ENCODE data around the gene ADTRP.

DNA sequence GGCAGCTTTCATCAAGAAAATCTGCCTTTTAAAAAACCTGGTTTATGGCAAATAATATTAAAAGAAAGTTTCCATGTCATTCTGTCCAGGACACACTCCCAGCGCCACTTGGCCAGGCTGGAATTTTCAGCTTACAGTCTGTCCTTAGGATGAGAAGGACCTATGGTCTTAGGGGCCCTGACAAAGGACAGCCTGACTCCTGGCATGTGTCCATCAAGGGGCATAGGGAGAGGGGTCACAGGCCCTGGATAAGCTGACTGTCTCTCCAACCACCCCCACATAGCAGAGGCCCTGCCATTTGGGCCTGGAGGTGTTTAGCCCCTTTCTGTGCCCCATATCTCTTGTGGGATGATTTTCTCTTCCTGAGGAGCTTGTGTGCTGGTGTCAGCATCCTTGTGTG, 60.6 kb downstream of the ADTRP start:
- TF ChIP-seq, protein P1, sequence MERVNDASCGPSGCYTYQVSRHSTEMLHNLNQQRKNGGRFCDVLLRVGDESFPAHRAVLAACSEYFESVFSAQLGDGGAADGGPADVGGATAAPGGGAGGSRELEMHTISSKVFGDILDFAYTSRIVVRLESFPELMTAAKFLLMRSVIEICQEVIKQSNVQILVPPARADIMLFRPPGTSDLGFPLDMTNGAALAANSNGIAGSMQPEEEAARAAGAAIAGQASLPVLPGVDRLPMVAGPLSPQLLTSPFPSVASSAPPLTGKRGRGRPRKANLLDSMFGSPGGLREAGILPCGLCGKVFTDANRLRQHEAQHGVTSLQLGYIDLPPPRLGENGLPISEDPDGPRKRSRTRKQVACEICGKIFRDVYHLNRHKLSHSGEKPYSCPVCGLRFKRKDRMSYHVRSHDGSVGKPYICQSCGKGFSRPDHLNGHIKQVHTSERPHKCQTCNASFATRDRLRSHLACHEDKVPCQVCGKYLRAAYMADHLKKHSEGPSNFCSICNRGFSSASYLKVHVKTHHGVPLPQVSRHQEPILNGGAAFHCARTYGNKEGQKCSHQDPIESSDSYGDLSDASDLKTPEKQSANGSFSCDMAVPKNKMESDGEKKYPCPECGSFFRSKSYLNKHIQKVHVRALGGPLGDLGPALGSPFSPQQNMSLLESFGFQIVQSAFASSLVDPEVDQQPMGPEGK (CRISPR knock-in tag; IDR thresholded peaks at IDR 0.05; ENCODE audit: borderline replicate concordance) = no peak
- TF ChIP-seq ZNF70 (CRISPR knock-in tag; IDR thresholded peaks at IDR 0.05) = no peak
- no peak for TF ChIP-seq ARNTL (CRISPR knock-in tag; IDR thresholded peaks at IDR 0.05; ENCODE audit: borderline replicate concordance, low read depth)

Measured in SK-N-SH treated with all-trans-retinoic acid at 6 μM for 48 hours (cell line).